Suprapubic skin (tissue), 4 donors: Measurements from ENCODE around the gene SAPCD1. TPM values are rescaled to one million over a fixed set of nuclear protein-coding genes. Genes with fewer than 3 reads are reported as not detected.
A peak's percentile ranks its signal among the peaks of the same experiment; 100 is the strongest.

Experiments used
- DNase-seq, 2 donors: peaks; one replicate each; pipeline ENCODE4 v3.0.0-alpha.2; 2019; ENCODE audit warnings: low spot score in 2 of 2
- H3K27ac ChIP-seq: fragments of 200-600 bp; sonication (generic); one replicate; pipeline ENCODE4 v1.5.1; 2019
- H3K27me3 ChIP-seq: fragments of 200-600 bp; sonication (generic); one replicate; pipeline ENCODE4 v1.5.1; 2019
- H3K36me3 ChIP-seq: fragments of 200-600 bp; sonication (generic); one replicate; pipeline ENCODE4 v1.5.1; 2019
- H3K4me1 ChIP-seq: fragments of 200-600 bp; sonication (generic); one replicate; pipeline ENCODE4 v1.5.1; 2019
- H3K4me3 ChIP-seq: fragments of 200-600 bp; sonication (generic); one replicate; pipeline ENCODE4 v1.5.1; 2019; ENCODE audit warnings: mild to moderate bottlenecking
- H3K9me3 ChIP-seq: fragments of 200-600 bp; sonication (generic); one replicate; pipeline ENCODE4 v1.5.1; 2019
- EP300 ChIP-seq: sonication (generic); formaldehyde crosslinking; IDR thresholded peaks from one replicate; pipeline ENCODE4 v1.6.1; 2017; ENCODE audit warnings: antibody characterized with exemption
- POLR2A ChIP-seq, 2 donors: fragments of 450-650 bp; IDR thresholded peaks; one replicate each; pipeline ENCODE4 v1.6.1; 2017; ENCODE audit warnings: antibody characterized with exemption in 2 of 2, mild to moderate bottlenecking in 2 of 2, moderate library complexity in 2 of 2
- POLR2AphosphoS5 ChIP-seq, 3 donors: sonication (generic); formaldehyde crosslinking; IDR thresholded peaks; one replicate each; pipeline ENCODE4 v1.6.1; 2017; ENCODE audit warnings: antibody characterized with exemption in 3 of 3
- WGBS: methylation state at CpG from one replicate; pipeline ENCODE4 v1.1.5; 2018; 5-methylcytosine and 5-hydroxymethylcytosine counted together
- total RNA-seq, 4 donors: library from RNA; depleted of rRNA; stranded (reverse); fragments of >200 nt; gene quantifications; one replicate each; pipeline ENCODE4 v1.1.0, GENCODE V29; 2016
- TF ChIP-seq, protein P1 (sequence below), 2 donors: fragments of 200-600 bp in 1 of 2; fragments of 450-650 bp in 1 of 2; sonication (generic) in 1 of 2; IDR thresholded peaks; one replicate each; pipeline ENCODE4 v1.5.1; 2016 to 2019; ENCODE audit warnings: antibody characterized with exemption in 2 of 2, mild to moderate bottlenecking in 1 of 2, moderate library complexity in 1 of 2

SAPCD1 gene
- total RNA-seq, 4 donors from 2014 or later: 9.3 to 42.2 (median 20.3) TPM

DNA sequence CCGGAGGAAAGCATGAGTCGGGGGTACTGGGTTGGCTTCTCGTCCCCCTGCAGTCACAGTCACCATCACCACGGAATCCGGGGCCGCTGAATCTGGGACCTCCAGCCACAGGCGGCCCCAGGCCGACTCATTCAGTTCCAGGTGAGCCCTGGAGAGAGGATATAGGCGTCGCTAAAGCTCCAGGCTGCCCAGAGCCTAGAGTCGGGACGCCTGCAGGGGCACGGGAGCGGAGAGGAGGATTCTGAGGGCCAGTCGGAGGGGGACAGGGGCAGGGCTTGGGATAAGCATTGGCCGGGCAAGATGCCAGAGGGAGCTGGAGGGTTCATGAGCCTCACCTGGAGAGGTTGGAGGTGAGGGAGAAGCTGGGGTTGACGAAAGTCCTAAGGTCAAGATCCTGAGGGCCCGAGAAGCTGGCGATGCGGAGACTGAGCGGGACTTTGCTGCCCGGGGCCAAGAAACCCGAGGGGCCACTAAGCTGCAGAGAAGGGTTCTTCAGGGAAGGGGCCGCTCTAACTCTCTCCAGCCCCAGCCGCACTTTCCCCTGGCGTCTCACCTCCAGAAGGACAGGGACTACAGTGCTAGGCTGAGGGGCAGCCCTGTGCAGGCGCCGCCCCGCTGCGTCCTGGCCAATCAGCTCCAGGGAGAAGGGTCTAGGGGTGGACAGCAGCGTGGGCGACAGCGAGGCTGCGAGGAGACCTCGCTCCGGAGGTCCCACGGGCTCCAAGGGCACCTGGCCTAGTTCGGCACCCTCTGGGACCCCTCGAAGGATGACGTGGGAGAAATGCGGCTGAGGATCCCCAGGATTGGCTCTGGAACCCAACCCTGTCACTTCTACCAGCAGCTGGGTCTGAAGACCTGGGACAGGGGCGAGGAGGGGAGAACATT, 3.7 kb downstream of the SAPCD1 start:
- DNase-seq: no peak
- no peaks in the 10 kb centered on the region for H3K9me3 ChIP-seq
- H3K4me1 ChIP-seq: peaks cover 26% of the 10 kb centered on the region
- TF ChIP-seq, protein P1, sequence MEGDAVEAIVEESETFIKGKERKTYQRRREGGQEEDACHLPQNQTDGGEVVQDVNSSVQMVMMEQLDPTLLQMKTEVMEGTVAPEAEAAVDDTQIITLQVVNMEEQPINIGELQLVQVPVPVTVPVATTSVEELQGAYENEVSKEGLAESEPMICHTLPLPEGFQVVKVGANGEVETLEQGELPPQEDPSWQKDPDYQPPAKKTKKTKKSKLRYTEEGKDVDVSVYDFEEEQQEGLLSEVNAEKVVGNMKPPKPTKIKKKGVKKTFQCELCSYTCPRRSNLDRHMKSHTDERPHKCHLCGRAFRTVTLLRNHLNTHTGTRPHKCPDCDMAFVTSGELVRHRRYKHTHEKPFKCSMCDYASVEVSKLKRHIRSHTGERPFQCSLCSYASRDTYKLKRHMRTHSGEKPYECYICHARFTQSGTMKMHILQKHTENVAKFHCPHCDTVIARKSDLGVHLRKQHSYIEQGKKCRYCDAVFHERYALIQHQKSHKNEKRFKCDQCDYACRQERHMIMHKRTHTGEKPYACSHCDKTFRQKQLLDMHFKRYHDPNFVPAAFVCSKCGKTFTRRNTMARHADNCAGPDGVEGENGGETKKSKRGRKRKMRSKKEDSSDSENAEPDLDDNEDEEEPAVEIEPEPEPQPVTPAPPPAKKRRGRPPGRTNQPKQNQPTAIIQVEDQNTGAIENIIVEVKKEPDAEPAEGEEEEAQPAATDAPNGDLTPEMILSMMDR (IDR thresholded peaks at IDR 0.05): no peak
- TF ChIP-seq EP300 (no peak), POLR2AphosphoS5 (IDR thresholded peaks at IDR 0.05) (no peak), POLR2A (IDR thresholded peaks at IDR 0.05) (no peak)
- peak overlapping the region; percentile 15 for H3K4me3 ChIP-seq
- no peak overlapping the region for H3K27ac ChIP-seq
- 63% methylated on average over 17 of the region's 42 CpGs for WGBS
- H3K27me3 ChIP-seq: no peaks in the 10 kb centered on the region
- H3K36me3 ChIP-seq: peaks cover 8% of the 10 kb centered on the region

- Histone ChIP-seq H3K36me3 (no peaks in the 10 kb centered on the region), H3K4me1 (peaks cover 26% of the 10 kb centered on the region), H3K4me3 (no peak overlapping the region), H3K9me3 (no peaks in the 10 kb centered on the region), H3K27ac (no peak overlapping the region), H3K27me3 (no peaks in the 10 kb centered on the region)
- WGBS: 84% methylated on average over 5 of the region's 6 CpGs
- TF ChIP-seq POLR2AphosphoS5 (IDR thresholded peaks at IDR 0.05): no peak
- TF ChIP-seq EP300: no peak
- DNase-seq: no peak
Observed at GRCh38 chr6:31767096-31767645, 4.7 kb downstream of the SAPCD1 start.

DNA sequence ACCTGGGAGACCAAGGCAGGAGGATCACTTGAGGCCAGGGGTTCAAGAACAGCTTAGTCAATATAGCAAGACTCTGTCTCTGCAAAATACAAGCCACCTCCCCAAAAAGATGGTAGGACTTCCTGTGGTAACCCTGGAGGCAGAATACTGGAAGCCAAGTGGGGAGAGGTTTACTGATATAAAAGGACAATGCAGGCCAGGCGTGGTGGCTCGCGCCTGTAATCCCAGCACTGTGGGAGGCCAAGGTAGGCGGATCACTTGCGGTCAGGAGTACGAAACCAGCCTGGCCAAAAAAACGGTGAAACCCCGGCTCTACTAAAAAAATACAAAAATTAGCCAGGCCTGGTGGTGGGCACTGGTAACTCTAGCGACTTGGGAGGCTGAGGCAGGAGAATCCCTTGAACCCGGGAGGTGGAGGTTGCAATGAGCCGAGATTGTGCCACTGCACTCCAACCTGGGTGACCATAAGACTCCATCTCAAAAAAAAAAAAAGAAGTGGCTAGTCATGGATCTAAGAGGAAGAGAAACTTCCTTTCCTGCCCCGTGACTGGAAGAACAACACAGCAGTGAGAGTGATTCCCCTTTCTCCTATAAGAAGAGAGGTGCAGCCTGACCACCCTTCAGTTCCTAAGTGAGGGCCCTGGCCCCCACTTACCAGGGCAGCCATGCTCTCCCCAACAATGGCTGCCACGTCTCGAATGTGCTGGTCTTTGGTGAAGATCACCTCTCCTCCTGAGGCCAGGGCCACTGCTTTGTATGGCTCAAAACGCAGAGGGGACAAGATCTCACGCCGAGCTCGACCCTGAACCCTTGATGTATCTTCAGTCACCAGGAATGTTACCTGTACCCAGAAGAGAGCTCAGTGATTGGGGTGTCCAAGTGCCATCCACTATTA, 6.2 kb downstream of the SAPCD1 start:
- Histone ChIP-seq H3K27ac (no peak overlapping the region), H3K4me3 (no peak overlapping the region), H3K36me3 (no peaks in the 10 kb centered on the region), H3K27me3 (no peaks in the 10 kb centered on the region), H3K9me3 (no peaks in the 10 kb centered on the region), H3K4me1 (peaks cover 20% of the 10 kb centered on the region)
- no peak for DNase-seq
- 89% methylated on average over 18 of the region's 18 CpGs for WGBS
- no peak for TF ChIP-seq POLR2A (IDR thresholded peaks at IDR 0.05)

GRCh38 chr6:31769684-31770371, 7.4 kb downstream of the SAPCD1 start:
- TF ChIP-seq POLR2AphosphoS5 (IDR thresholded peaks at IDR 0.05): no peak
- TF ChIP-seq, protein P1 (IDR thresholded peaks at IDR 0.05): peak; percentile 23 to 72
- Histone ChIP-seq H3K4me3 (no peak overlapping the region), H3K4me1 (peaks cover 12% of the 10 kb centered on the region), H3K27ac (no peak overlapping the region), H3K9me3 (no peaks in the 10 kb centered on the region), H3K36me3 (no peaks in the 10 kb centered on the region), H3K27me3 (no peaks in the 10 kb centered on the region)
- no peak for DNase-seq
- WGBS: 54% methylated on average over 12 of the region's 12 CpGs

DNA sequence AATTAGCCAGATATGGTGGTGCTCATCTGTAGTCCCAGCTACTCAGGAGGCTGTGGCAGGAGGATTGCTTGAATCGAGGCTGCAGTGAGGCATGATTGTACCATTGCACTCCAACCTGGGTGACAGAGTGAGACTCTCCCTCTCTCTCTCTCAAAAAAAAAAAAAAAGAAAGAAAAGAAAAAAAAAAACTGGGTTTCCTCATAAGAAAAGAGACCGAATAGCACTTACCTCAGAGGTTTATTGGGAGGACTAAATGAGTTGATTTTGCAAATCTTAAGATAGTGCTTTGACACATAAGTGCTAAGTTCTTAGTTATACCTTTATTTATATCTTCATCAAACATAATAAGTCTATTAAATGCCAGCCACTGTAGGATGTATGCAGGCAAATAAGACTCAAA, 8.4 kb downstream of the SAPCD1 start:
- no peaks in the 10 kb centered on the region for H3K9me3 ChIP-seq
- WGBS: 85% methylated on average over 2 of the region's 2 CpGs
- DNase-seq: no peak
- TF ChIP-seq, protein P1 (IDR thresholded peaks at IDR 0.05): no peak
- TF ChIP-seq EP300 (no peak), POLR2AphosphoS5 (IDR thresholded peaks at IDR 0.05) (no peak), POLR2A (IDR thresholded peaks at IDR 0.05) (no peak)
- peaks cover 19% of the 10 kb centered on the region for H3K4me1 ChIP-seq
- H3K4me3 ChIP-seq: no peak overlapping the region
- no peaks in the 10 kb centered on the region for H3K36me3 ChIP-seq
- no peaks in the 10 kb centered on the region for H3K27me3 ChIP-seq
- no peak overlapping the region for H3K27ac ChIP-seq
